HG03280 (cell line): ENCODE results near the gene PRKCE.
"Not testable (repeated sequence)": the region's sequence is repeated elsewhere in the genome, so short reads cannot be mapped to it uniquely, and the experiment has no call there.

Experiments used
- ATAC-seq: cut with Tn5 transposase; IDR thresholded peaks from one replicate; pipeline ENCODE4 v1.9.1; 2021; ENCODE audit warnings: mild to moderate bottlenecking, moderate library complexity; ENCODE audit not compliant: unreplicated experiment

PRKCE gene

GRCh38 chr2:45695480-45696007 lies 44.1 kb downstream of the PRKCE start:
- not testable (repeated sequence) for ATAC-seq

- ATAC-seq, result no peak
These were observed 45.2 kb downstream of the PRKCE start for GRCh38 chr2:45696708-45697107.

GRCh38 chr2:45697190-45697589 lies 45.7 kb downstream of the PRKCE start:
- no peak for ATAC-seq

GRCh38 chr2:45698554-45698953 lies 47.1 kb downstream of the PRKCE start:
- no peak for ATAC-seq

- no peak for ATAC-seq
These were observed 47.7 kb downstream of the PRKCE start for GRCh38 chr2:45699032-45699658.

GRCh38 chr2:45700407-45701013 lies 49.0 kb downstream of the PRKCE start:
- ATAC-seq, result no peak

- no peak for ATAC-seq
These were observed 53.8 kb downstream of the PRKCE start for GRCh38 chr2:45705233-45705632.

GRCh38 chr2:45706033-45706432 lies 54.6 kb downstream of the PRKCE start:
- no peak for ATAC-seq

- no peak for ATAC-seq
These were observed 55.5 kb downstream of the PRKCE start for GRCh38 chr2:45707006-45707405.

GRCh38 chr2:45707661-45708060 lies 56.2 kb downstream of the PRKCE start:
- ATAC-seq, result no peak

GRCh38 chr2:45708501-45708900 lies 57.0 kb downstream of the PRKCE start:
- no peak for ATAC-seq

GRCh38 chr2:45709137-45709536 lies 57.7 kb downstream of the PRKCE start:
- ATAC-seq, result no peak

GRCh38 chr2:45710468-45710867 lies 59.0 kb downstream of the PRKCE start:
- ATAC-seq, result no peak

GRCh38 chr2:45711224-45711623 lies 59.7 kb downstream of the PRKCE start:
- no peak for ATAC-seq

GRCh38 chr2:45712570-45712969 lies 61.1 kb downstream of the PRKCE start:
- ATAC-seq, result no peak

GRCh38 chr2:45713136-45713535 lies 61.7 kb downstream of the PRKCE start:
- no peak for ATAC-seq

- ATAC-seq, result no peak
These were observed 62.1 kb downstream of the PRKCE start for GRCh38 chr2:45713591-45713990.

- ATAC-seq, result no peak
These were observed 63.2 kb downstream of the PRKCE start for GRCh38 chr2:45714679-45715078.

GRCh38 chr2:45715601-45716379 lies 64.3 kb downstream of the PRKCE start:
- no peak for ATAC-seq

- ATAC-seq, result not testable (repeated sequence)
These were observed 65.0 kb downstream of the PRKCE start for GRCh38 chr2:45716432-45716831.

GRCh38 chr2:45716915-45717314 lies 65.4 kb downstream of the PRKCE start:
- ATAC-seq, result no peak

- ATAC-seq, result no peak
These were observed 68.7 kb downstream of the PRKCE start for GRCh38 chr2:45720210-45720609.
